ENCODE measurements around the gene NLGN3. TPM values are rescaled to one million over a fixed set of nuclear protein-coding genes. Genes with fewer than 3 reads are reported as not detected.

NLGN3 gene
- total RNA-seq, 4 donors from 2014 or later: 10.4 to 19.2 (median 10.8) TPM

DNA sequence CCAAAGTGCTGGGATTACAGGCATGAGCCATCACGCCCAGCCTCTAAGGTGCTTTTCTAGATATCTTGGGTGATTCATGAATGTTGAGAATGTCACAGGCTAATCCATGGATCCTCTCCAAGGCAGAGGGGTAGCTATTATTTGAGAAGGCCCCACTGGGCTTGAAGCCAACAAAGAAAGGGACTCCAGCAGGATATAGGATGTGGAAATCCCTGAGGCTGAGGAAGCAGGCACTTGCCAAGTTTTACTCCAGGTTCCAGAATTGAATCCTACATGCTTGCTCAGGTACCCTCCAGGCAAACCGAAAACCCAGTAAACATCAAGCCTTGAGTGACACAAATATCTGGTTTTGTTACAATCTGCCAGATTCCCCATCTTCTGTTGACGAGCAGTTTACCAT, 15.8 kb downstream of the NLGN3 start:
- DNase-seq (ENCODE audit: low spot score in 2 of 2): no peak
- TF ChIP-seq POLR2A (IDR thresholded peaks at IDR 0.05) (no peak), EP300 (IDR thresholded peaks at IDR 0.05) (no peak)
- TF ChIP-seq, protein P1, sequence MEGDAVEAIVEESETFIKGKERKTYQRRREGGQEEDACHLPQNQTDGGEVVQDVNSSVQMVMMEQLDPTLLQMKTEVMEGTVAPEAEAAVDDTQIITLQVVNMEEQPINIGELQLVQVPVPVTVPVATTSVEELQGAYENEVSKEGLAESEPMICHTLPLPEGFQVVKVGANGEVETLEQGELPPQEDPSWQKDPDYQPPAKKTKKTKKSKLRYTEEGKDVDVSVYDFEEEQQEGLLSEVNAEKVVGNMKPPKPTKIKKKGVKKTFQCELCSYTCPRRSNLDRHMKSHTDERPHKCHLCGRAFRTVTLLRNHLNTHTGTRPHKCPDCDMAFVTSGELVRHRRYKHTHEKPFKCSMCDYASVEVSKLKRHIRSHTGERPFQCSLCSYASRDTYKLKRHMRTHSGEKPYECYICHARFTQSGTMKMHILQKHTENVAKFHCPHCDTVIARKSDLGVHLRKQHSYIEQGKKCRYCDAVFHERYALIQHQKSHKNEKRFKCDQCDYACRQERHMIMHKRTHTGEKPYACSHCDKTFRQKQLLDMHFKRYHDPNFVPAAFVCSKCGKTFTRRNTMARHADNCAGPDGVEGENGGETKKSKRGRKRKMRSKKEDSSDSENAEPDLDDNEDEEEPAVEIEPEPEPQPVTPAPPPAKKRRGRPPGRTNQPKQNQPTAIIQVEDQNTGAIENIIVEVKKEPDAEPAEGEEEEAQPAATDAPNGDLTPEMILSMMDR (IDR thresholded peaks at IDR 0.05): no peak
- WGBS, 2 donors: 96 to 100% methylated on average over 1 to 2 of the region's 3 CpGs

DNA sequence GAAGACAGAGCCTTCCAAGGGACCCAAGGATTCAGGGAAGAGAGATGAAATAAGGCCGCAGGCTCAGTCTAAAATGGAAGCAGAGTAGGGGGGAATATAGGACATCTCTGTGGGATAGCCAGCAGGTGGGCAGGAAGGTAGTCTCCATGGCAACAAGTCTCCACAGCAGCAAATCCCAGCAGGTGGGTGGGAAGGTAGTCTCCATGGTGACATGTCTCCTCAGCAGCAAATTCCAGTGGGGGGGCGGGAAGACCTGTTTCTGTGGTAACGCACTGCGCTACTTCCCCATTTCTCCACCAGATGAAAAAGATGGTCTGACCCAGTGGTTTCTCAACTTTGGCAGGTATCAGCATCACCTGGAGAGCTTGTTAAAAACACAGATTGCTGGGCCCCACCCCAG, 18.3 kb downstream of the NLGN3 start:
- WGBS, 2 donors: 80 to 90% methylated on average over 4 of the region's 4 CpGs
- Histone ChIP-seq H3K4me1 (no peaks in the 10 kb centered on the region), H3K27me3 (no peaks in the 10 kb centered on the region), H3K27ac (no peak overlapping the region), H3K9me3 (no peaks in the 10 kb centered on the region), H3K4me3 (no peak overlapping the region), H3K36me3 (peaks cover 0 to 9% (median 0%) of the 10 kb centered on the region in 3 donors)
- TF ChIP-seq, protein P1 (IDR thresholded peaks at IDR 0.05): no peak
- TF ChIP-seq EP300 (IDR thresholded peaks at IDR 0.05) (no peak), POLR2A (IDR thresholded peaks at IDR 0.05) (no peak)
- DNase-seq (ENCODE audit: low spot score in 2 of 2): no peak

More for the DNA sequence above, 15.8 kb downstream of the NLGN3 start:
- no peak overlapping the region for H3K4me3 ChIP-seq
- H3K27me3 ChIP-seq: peaks cover 0 to 5% of the 10 kb centered on the region in 2 donors
- no peaks in the 10 kb centered on the region for H3K9me3 ChIP-seq
- H3K36me3 ChIP-seq: peaks cover 0 to 16% (median 0%) of the 10 kb centered on the region in 3 donors
- H3K4me1 ChIP-seq: no peaks in the 10 kb centered on the region
- no peak overlapping the region for H3K27ac ChIP-seq

DNA sequence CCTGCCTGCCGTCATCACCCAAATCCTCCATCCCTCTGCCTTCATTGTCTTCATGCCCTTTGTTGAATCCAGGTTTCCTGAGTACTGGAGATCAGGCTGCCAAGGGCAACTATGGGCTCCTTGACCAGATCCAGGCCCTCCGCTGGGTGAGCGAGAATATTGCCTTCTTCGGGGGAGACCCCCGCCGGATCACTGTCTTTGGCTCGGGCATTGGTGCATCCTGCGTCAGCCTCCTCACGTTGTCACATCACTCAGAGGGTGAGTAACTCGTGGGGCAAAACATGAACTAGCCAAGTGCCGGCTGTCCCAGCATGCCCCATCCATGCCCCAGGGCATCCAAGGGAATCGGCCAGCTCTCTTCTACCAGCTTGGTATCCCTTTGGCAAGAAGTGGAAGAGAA, 19.4 kb downstream of the NLGN3 start:
- WGBS, 2 donors: 86 to 94% methylated on average over 2 to 12 of the region's 12 CpGs
- Histone ChIP-seq H3K9me3 (no peaks in the 10 kb centered on the region), H3K27me3 (no peaks in the 10 kb centered on the region), H3K4me3 (no peak overlapping the region), H3K27ac (no peak overlapping the region), H3K36me3 (peaks cover 0 to 9% (median 0%) of the 10 kb centered on the region in 3 donors), H3K4me1 (no peaks in the 10 kb centered on the region)
- no peak for DNase-seq (ENCODE audit: low spot score in 2 of 2)
- TF ChIP-seq, protein P1 (IDR thresholded peaks at IDR 0.05): no peak
- no peak for TF ChIP-seq EP300 (IDR thresholded peaks at IDR 0.05)
- TF ChIP-seq POLR2A (IDR thresholded peaks at IDR 0.05): no peak

DNA sequence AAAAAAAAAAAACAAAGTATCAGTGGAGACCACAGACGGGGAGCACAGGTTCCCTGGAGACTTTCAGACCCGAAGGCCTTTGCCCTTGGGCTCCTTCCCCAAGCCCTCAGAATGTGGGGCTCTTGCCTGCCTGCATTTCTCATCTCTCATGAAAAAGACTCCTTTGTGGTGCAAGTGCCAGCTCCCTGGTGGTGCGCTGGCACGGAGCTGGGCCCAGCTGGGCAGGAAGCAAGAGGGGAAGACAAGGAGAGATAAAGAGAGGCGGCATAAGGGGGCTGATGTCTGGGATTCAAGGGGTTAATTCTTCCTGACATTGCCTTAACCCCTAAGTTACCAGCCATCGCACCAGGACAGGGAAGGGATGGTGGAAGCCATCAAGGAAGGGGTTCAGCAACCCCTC, 21.8 kb downstream of the NLGN3 start:
- no peaks in the 10 kb centered on the region for H3K27me3 ChIP-seq
- no peaks in the 10 kb centered on the region for H3K4me1 ChIP-seq
- TF ChIP-seq, protein P1 (IDR thresholded peaks at IDR 0.05): no peak
- TF ChIP-seq POLR2A (IDR thresholded peaks at IDR 0.05) (no peak), EP300 (IDR thresholded peaks at IDR 0.05) (no peak)
- no peak for DNase-seq (ENCODE audit: low spot score in 2 of 2)
- H3K36me3 ChIP-seq: peaks cover 0 to 9% (median 0%) of the 10 kb centered on the region in 3 donors
- H3K9me3 ChIP-seq: no peaks in the 10 kb centered on the region
- no peak overlapping the region for H3K27ac ChIP-seq
- no peak overlapping the region for H3K4me3 ChIP-seq
- WGBS, 2 donors: 44 to 61% methylated on average over 6 of the region's 6 CpGs

DNA sequence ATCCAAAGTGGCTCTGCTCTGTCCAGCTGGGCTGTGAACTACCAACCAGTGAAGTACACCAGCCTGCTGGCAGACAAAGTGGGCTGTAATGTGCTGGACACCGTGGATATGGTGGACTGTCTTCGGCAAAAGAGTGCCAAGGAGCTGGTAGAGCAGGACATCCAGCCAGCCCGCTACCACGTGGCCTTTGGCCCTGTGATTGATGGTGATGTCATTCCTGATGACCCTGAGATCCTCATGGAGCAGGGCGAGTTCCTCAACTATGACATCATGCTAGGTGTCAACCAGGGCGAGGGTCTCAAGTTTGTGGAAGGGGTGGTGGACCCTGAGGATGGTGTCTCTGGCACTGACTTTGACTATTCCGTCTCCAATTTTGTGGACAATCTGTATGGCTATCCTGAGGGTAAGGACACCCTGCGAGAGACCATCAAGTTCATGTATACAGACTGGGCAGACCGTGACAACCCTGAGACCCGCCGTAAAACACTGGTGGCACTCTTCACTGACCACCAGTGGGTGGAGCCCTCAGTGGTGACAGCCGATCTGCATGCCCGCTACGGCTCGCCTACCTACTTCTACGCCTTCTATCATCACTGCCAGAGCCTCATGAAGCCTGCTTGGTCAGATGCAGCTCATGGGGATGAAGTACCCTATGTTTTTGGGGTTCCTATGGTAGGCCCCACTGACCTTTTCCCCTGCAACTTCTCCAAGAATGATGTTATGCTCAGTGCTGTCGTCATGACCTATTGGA, 22.6 kb downstream of the NLGN3 start:
- TF ChIP-seq EP300 (IDR thresholded peaks at IDR 0.05) (no peak), POLR2A (IDR thresholded peaks at IDR 0.05) (no peak)
- TF ChIP-seq, protein P1 (IDR thresholded peaks at IDR 0.05): no peak
- WGBS, 2 donors: 77 to 78% methylated on average over 6 to 17 of the region's 17 CpGs
- Histone ChIP-seq H3K4me3 (no peak overlapping the region), H3K27me3 (no peaks in the 10 kb centered on the region), H3K27ac (no peak overlapping the region), H3K36me3 (peaks cover 0 to 9% (median 0%) of the 10 kb centered on the region in 3 donors), H3K4me1 (no peaks in the 10 kb centered on the region), H3K9me3 (no peaks in the 10 kb centered on the region)
- no peak for DNase-seq (ENCODE audit: low spot score in 2 of 2)

Data from tibial nerve (tissue), 4 donors.